Right cardiac atrium (tissue), 5 donors: Measurements from ENCODE around the gene TMSB4Y. TPM values are rescaled to one million over a fixed set of nuclear protein-coding genes. Genes with fewer than 3 reads are reported as not detected.

Experiments
- ATAC-seq, 2 donors: fragments of 200-7000 bp; cut with Tn5 transposase; one replicate each; pipeline versions ENCODE4 v1.8.0 to v1.9.1; 2020; ENCODE audit warnings: moderate library complexity in 2 of 2, mild to moderate bottlenecking in 1 of 2
- DNase-seq, 3 donors: peaks; one replicate each; pipeline ENCODE4 v3.0.0-alpha.2; 2020
- H3K27ac ChIP-seq: one replicate; pipeline ENCODE4 v1.5.1; 2013; ENCODE audit warnings: mild to moderate bottlenecking, low read length, control low read depth, moderate library complexity
- H3K27me3 ChIP-seq: one replicate; pipeline ENCODE4 v1.6.1; 2013; ENCODE audit not compliant: control insufficient read depth, insufficient read depth
- H3K4me1 ChIP-seq: one replicate; pipeline ENCODE4 v1.6.1; 2013; ENCODE audit warnings: low read length; ENCODE audit not compliant: control insufficient read depth, insufficient read depth
- H3K4me3 ChIP-seq: one replicate; pipeline ENCODE4 v1.5.1; 2013; ENCODE audit warnings: low read length, control low read depth
- H3K9me3 ChIP-seq: one replicate; pipeline ENCODE4 v1.6.1; 2013; ENCODE audit warnings: low read length; ENCODE audit not compliant: control insufficient read depth
- WGBS: extraction: QIAGEN DNeasy Blood & Tissue Kit; methylation state at CpG from one replicate; pipeline ENCODE4 v1.1.7; 2013; 5-methylcytosine and 5-hydroxymethylcytosine counted together
- intact Hi-C, 4 donors: fragments of 100-400 bp; cut with DNase I; formaldehyde crosslinking; loops; one replicate each; pipeline versions ENCODE4 v1.11.0 to v1.14.0; 2022 to 2023
- long read RNA-seq, 4 donors: library from polyadenylated mRNA; unstranded; transcript quantifications; one replicate each; pipeline ENCODE4 v2.0.0, GENCODE V29; 2020 to 2021
- polyA plus RNA-seq: library from polyadenylated mRNA; stranded (reverse); fragments of 200-250 nt; gene quantifications from one replicate; pipeline ENCODE4 v1.2.3, GENCODE V29; 2013
- total RNA-seq, 4 donors: library from RNA; stranded (reverse); fragmentation: NEBNext Ultra II Directional; extraction: Animal tissue kit (Norgen Biotek cat#: 25700); gene quantifications; one replicate each; pipeline ENCODE4 v1.2.1, GENCODE V29; 2021
- donor health status: healthy with polysubstance abuse.
- donor health status: DM: no; HTN: yes; CAD: no.
- donor health status: DM: no; HTN: no; CAD: no.
- donor health status: DM: no; HTN: yes; CAD: no; lungs with severe emphysema.
- donor health status: DM: yes; HTN: yes; CAD: no.

The TMSB4Y gene
- total RNA-seq (1 to 10 TPM in 1 of 4 donors, under 1 TPM in 1, not detected in 2; 0.80 to 1.0 TPM), polyA plus RNA-seq (1.0 TPM)
- long read RNA-seq, donor 1 = 0 reads
- long read RNA-seq, donor 2 = 0 reads
- long read RNA-seq, donor 3 = 0 reads
- long read RNA-seq, donor 4 = 0 reads

- WGBS = under 1% methylated on average over 28 of the region's 28 CpGs
- Histone ChIP-seq H3K9me3 (no peaks in the 10 kb centered on the region), H3K4me3 (peak within 1 kb of the TSS; percentile 71), H3K27me3 (no peaks in the 10 kb centered on the region), H3K4me1 (no peaks in the 10 kb centered on the region), H3K27ac (peak within 1 kb of the TSS; percentile 98)
- intact Hi-C loops = no loop called here
- DNase-seq (peak in 1 of 3 donors; percentile 91), ATAC-seq (peak in 1 of 2 donors; percentile 98)
These were observed at the start of gene TMSB4Y for GRCh38 chrY:13703568-13703968. TMSB4Y (plus strand) TSS chrY:13703899.

- no peak overlapping the region for H3K4me3 ChIP-seq
- intact Hi-C loops = no loop called here
- DNase-seq (no peak), ATAC-seq (no peak)
- WGBS = 88% methylated on average over 1 of the region's 1 CpG
- H3K9me3 ChIP-seq = no peaks in the 10 kb centered on the region
- no peaks in the 10 kb centered on the region for H3K4me1 ChIP-seq
- H3K27me3 ChIP-seq = no peaks in the 10 kb centered on the region
- no peak overlapping the region for H3K27ac ChIP-seq
These were observed 39.5 kb upstream of the TMSB4Y start for GRCh38 chrY:13664162-13664561.

GRCh38 chrY:13671122-13671521 is 32.6 kb upstream of the TMSB4Y start:
- 78% methylated on average over 2 of the region's 2 CpGs for WGBS

DNA sequence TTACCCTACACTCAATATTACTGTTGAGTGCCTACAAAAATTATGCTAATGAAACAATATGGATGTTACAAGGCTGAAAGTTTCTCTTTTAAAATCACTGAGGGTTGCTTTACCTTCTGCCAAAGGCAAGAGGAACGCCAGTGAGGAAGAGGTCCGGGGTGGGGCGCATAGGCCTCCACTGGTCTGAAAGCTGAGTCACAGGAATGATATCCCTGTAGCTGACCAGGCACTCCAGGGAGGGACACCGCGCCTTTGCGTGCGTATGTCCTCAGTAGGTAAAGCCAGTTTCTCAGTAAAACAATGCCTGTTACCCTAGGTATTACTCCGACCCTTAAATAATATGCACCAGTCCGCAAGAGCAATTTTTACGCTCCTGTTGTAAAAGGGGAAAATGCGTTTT is 1.4 kb upstream of the TMSB4Y start:
- Histone ChIP-seq H3K4me3 (no peak overlapping the region), H3K27me3 (no peaks in the 10 kb centered on the region), H3K27ac (no peak overlapping the region), H3K9me3 (no peaks in the 10 kb centered on the region), H3K4me1 (no peaks in the 10 kb centered on the region)
- no peak for ATAC-seq
- 89% methylated on average over 11 of the region's 11 CpGs for WGBS
- intact Hi-C loops = no loop called here
- no peak for DNase-seq

More at GRCh38 chrY:13671122-13671521, 32.6 kb upstream of the TMSB4Y start:
- no peak overlapping the region for H3K4me3 ChIP-seq
- no peak overlapping the region for H3K27ac ChIP-seq
- no peak for ATAC-seq
- no peaks in the 10 kb centered on the region for H3K4me1 ChIP-seq
- H3K9me3 ChIP-seq = no peaks in the 10 kb centered on the region
- no peak for DNase-seq
- intact Hi-C loops = no loop called here
- H3K27me3 ChIP-seq = no peaks in the 10 kb centered on the region

DNA sequence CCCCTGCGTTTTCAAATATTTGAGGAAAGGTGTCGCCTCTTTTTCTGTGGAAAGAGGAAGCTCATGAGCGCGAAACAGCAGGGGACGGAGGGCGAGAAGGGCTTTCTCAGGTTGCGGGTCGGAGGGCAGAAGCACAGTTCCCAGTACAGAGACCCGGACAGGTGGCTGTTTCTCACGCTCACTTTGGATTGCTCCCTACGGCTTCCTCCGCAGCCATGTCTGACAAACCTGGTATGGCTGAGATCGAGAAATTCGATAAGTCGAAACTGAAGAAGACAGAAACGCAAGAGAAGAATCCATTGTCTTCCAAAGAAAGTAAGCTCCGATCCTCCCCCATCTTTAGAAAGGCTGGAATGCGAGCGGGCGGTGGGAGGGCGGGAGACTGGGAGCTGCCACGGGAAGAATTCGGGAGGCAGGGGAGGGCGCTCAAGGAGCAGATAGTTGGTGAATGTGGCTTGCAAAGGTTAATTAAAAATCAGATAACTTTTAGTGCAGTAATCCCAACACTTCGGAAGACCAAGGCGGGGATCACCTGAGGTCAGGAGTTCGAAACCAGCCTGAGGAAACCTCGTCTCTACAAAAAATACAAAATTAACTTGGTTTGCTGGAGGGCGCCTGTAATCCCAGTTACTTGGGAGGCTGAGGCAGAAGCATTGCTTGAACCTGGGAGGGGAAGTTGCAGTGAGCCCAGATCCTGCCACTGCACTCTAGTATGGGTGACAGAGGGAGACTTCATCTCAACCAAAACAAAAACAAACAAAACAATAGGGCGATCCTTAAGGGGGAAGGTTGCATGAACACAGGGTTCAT is 627 bp downstream of the TMSB4Y start:
- intact Hi-C loops = no loop called here
- H3K9me3 ChIP-seq = no peaks in the 10 kb centered on the region
- ATAC-seq (peak in 1 of 2 donors; percentile 72), DNase-seq (peak in 1 of 3 donors; percentile 76)
- H3K4me1 ChIP-seq = no peaks in the 10 kb centered on the region
- H3K27me3 ChIP-seq = no peaks in the 10 kb centered on the region
- H3K27ac ChIP-seq = peak overlapping the region; percentile 98
- under 1% methylated on average over 30 of the region's 30 CpGs for WGBS
- peak overlapping the region; percentile 71 for H3K4me3 ChIP-seq

- no peaks in the 10 kb centered on the region for H3K27me3 ChIP-seq
- H3K4me1 ChIP-seq = no peaks in the 10 kb centered on the region
- peak overlapping the region; percentile 71 for H3K4me3 ChIP-seq
- 16% methylated on average over 8 of the region's 8 CpGs for WGBS
- intact Hi-C loops = no loop called here
- DNase-seq = no peak
- H3K27ac ChIP-seq = no peak overlapping the region
- no peak for ATAC-seq
- no peaks in the 10 kb centered on the region for H3K9me3 ChIP-seq
These were observed 1.5 kb downstream of the TMSB4Y start for GRCh38 chrY:13705197-13705596.

DNA sequence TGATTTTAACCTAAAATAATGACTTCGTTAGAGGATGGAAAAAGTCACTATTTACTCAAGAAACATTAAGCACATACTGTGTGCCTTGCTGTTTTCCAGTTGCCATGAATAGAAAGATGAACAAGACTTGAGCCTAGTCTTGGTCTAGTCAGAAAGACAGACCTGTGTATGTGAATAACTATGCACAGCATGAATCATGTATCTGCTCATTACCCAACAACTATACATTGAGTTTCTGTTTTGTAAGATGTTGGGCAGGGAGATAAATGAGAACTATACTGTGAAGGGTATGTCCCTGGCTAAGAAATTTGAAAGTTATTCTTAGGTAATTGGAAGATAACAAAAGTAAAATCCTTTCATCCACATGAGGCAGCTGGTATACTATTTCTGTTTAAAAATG is 4.3 kb downstream of the TMSB4Y start:
- Histone ChIP-seq H3K4me3 (no peak overlapping the region), H3K27ac (no peak overlapping the region), H3K4me1 (no peaks in the 10 kb centered on the region), H3K9me3 (no peaks in the 10 kb centered on the region), H3K27me3 (no peaks in the 10 kb centered on the region)
- intact Hi-C loops = no loop called here
- DNase-seq (no peak), ATAC-seq (no peak)
- WGBS = 96% methylated on average over 1 of the region's 1 CpG

- intact Hi-C loops = no loop called here
- DNase-seq (no peak), ATAC-seq (no peak)
- Histone ChIP-seq H3K4me3 (no peak overlapping the region), H3K4me1 (no peaks in the 10 kb centered on the region), H3K27me3 (no peaks in the 10 kb centered on the region), H3K9me3 (no peaks in the 10 kb centered on the region), H3K27ac (no peak overlapping the region)
- WGBS = 73% methylated on average over 1 of the region's 1 CpG
These were observed 15.3 kb downstream of the TMSB4Y start for GRCh38 chrY:13718996-13719395.

- Histone ChIP-seq H3K4me1 (no peaks in the 10 kb centered on the region), H3K27ac (no peak overlapping the region), H3K4me3 (no peak overlapping the region), H3K27me3 (no peaks in the 10 kb centered on the region), H3K9me3 (no peaks in the 10 kb centered on the region)
- intact Hi-C loops = no loop called here
- no peak for ATAC-seq
- peak in 1 of 3 donors; percentile 29 for DNase-seq
- WGBS = 74% methylated on average over 6 of the region's 6 CpGs
These were observed 25.8 kb downstream of the TMSB4Y start for GRCh38 chrY:13729517-13729916.

GRCh38 chrY:13738618-13739017 is 34.9 kb downstream of the TMSB4Y start:
- intact Hi-C loops = no loop called here
- WGBS = 19% methylated on average over 10 of the region's 10 CpGs
- Histone ChIP-seq H3K4me3 (no peak overlapping the region), H3K9me3 (no peaks in the 10 kb centered on the region), H3K27ac (no peak overlapping the region), H3K27me3 (no peaks in the 10 kb centered on the region), H3K4me1 (no peaks in the 10 kb centered on the region)
- DNase-seq = peak in 1 of 3 donors; percentile 36
- no peak for ATAC-seq

DNA sequence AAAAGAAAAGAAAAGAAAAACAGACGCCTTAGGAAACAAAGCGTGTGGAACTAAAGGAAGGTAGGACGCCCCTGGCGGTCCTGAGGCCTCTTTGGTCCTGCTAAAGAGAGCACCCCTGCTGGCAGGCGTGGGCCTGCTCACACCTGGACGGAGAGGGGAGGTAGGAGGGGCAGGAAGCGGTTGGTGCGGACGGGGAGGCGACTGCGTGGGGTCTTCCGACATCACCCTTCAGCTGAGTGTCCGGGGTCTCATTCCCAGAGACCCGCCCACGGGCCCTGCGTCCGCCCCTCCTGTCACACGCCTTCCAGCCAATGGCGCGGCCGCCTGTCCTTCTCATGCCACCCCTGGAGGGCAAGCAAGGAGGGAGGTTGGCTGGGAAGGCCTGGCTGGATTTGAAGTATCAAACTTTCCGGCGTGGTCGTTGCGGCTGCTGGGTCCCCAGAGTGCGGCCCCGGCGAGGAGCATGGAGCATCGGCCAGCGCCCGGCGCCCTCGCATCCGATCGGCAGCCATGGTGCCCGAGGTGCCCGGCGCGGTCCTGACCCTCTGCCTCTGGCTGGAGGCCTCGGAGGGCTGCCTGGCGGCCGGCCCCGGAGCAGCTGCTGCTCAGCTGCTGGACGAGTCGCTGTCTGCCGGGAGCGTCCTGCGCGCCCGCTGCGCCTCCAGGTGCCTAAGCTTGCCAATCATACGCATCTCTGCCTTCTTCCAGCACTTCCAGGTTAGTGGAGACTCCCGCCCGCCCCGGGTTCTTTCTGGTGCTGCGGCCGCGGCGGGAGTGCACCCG is 47.8 kb downstream of the TMSB4Y start:
- DNase-seq (peak in 1 of 3 donors; percentile 54), ATAC-seq (peak in 1 of 2 donors; percentile 57)
- Histone ChIP-seq H3K4me1 (no peaks in the 10 kb centered on the region), H3K4me3 (peak overlapping the region; percentile 43), H3K9me3 (no peaks in the 10 kb centered on the region), H3K27me3 (no peaks in the 10 kb centered on the region), H3K27ac (no peak overlapping the region)
- WGBS = under 1% methylated on average over 60 of the region's 60 CpGs
- intact Hi-C loops = no loop called here
